GM21447 (cell line): ENCODE data around the gene VIM.
"Not testable (repeated sequence)": the region's sequence is repeated elsewhere in the genome, so short reads cannot be mapped to it uniquely, and the experiment has no call there.

ENCODE experiments used
- ATAC-seq: cut with Tn5 transposase; IDR thresholded peaks from one replicate; pipeline ENCODE4 v1.9.1; 2021; ENCODE audit not compliant: unreplicated experiment

The VIM gene

GRCh38 chr10:17231788-17232187 lies 3.7 kb downstream of the VIM start:
- ATAC-seq: no peak

- no peak for ATAC-seq
Observed at GRCh38 chr10:17232276-17232960, 4.4 kb downstream of the VIM start.

- ATAC-seq: no peak
Observed at GRCh38 chr10:17233286-17233991, 5.4 kb downstream of the VIM start.

GRCh38 chr10:17234431-17234945 lies 6.4 kb downstream of the VIM start:
- ATAC-seq: no peak

GRCh38 chr10:17235136-17235535 lies 7.1 kb downstream of the VIM start:
- no peak for ATAC-seq

GRCh38 chr10:17236468-17237148 lies 8.6 kb downstream of the VIM start:
- no peak for ATAC-seq

- ATAC-seq: no peak
Observed at GRCh38 chr10:17237149-17237527, 9.1 kb downstream of the VIM start.

- no peak for ATAC-seq
Observed at GRCh38 chr10:17237915-17238444, 9.9 kb downstream of the VIM start.

- ATAC-seq: no peak
Observed at GRCh38 chr10:17238445-17239291, 10.6 kb downstream of the VIM start.

- ATAC-seq: no peak
Observed at GRCh38 chr10:17239345-17240085, 11.5 kb downstream of the VIM start.

- no peak for ATAC-seq
Observed at GRCh38 chr10:17240096-17240495, 12.1 kb downstream of the VIM start.

- no peak for ATAC-seq
Observed at GRCh38 chr10:17240616-17241015, 12.6 kb downstream of the VIM start.

- ATAC-seq: no peak
Observed at GRCh38 chr10:17241611-17242333, 13.7 kb downstream of the VIM start.

GRCh38 chr10:17244700-17245365 lies 16.8 kb downstream of the VIM start:
- no peak for ATAC-seq

- no peak for ATAC-seq
Observed at GRCh38 chr10:17247210-17247609, 19.2 kb downstream of the VIM start.

- ATAC-seq: no peak
Observed at GRCh38 chr10:17248964-17249363, 20.9 kb downstream of the VIM start.

GRCh38 chr10:17249820-17250219 lies 21.8 kb downstream of the VIM start:
- ATAC-seq: no peak

- ATAC-seq: no peak
Observed at GRCh38 chr10:17250736-17251135, 22.7 kb downstream of the VIM start.

- not testable (repeated sequence) for ATAC-seq
Observed at GRCh38 chr10:17254543-17255050, 26.6 kb downstream of the VIM start.
